Neutrophil (primary cell): ENCODE measurements around the gene SHLD2.
"Not testable (repeated sequence)": the region's sequence is repeated elsewhere in the genome, so short reads cannot be mapped to it uniquely, and the experiment has no call there.

ENCODE experiments used
- H3K27ac ChIP-seq: fragments of 200-600 bp; sonication (generic); 2 replicates; pipeline ENCODE4 v1.5.1; 2016; ENCODE audit warnings: mild to moderate bottlenecking, moderate library complexity
- H3K27me3 ChIP-seq: fragments of 200-600 bp; sonication (generic); 2 replicates; pipeline ENCODE4 v1.6.0; 2016; ENCODE audit warnings: mild to moderate bottlenecking
- H3K36me3 ChIP-seq: fragments of 200-600 bp; sonication (generic); 2 replicates; pipeline ENCODE4 v1.5.1; 2017
- H3K4me1 ChIP-seq, 2 experiments: fragments of 200-600 bp in 1 of 2; sonication (generic) in 1 of 2; 1 replicate in 1 of 2; 2 replicates in 1 of 2; pipeline versions ENCODE4 v1.5.1 to v1.6.1; 2013 to 2016; ENCODE audit warnings: low read depth in 1 of 2, low read length in 1 of 2, mild to moderate bottlenecking in 1 of 2, moderate library complexity in 1 of 2; ENCODE audit not compliant: control insufficient read depth in 1 of 2, insufficient read depth in 1 of 2
- H3K4me3 ChIP-seq, 2 experiments: fragments of 200-600 bp in 1 of 2; sonication (generic) in 1 of 2; 1 replicate in 1 of 2; 2 replicates in 1 of 2; pipeline ENCODE4 v1.5.1; 2013 to 2016; ENCODE audit warnings: low read depth in 1 of 2, low read length in 1 of 2, mild to moderate bottlenecking in 1 of 2, moderate library complexity in 1 of 2
- H3K9me3 ChIP-seq: fragments of 200-600 bp; sonication (generic); 2 replicates; pipeline ENCODE4 v1.5.1; 2016

SHLD2 gene

GRCh38 chr10:87200924-87201323, 105.9 kb downstream of the SHLD2 start:
- H3K27ac ChIP-seq, H3K4me3 ChIP-seq, H3K36me3 ChIP-seq, H3K9me3 ChIP-seq: not testable (repeated sequence)
- Histone ChIP-seq H3K27me3 (peaks cover 37% of the 10 kb centered on the region), H3K4me1 (peaks cover 4 to 10% of the 10 kb centered on the region in 2 experiments)

- H3K4me1 ChIP-seq = peaks cover 4 to 10% of the 10 kb centered on the region in 2 experiments
- H3K36me3 ChIP-seq, H3K4me3 ChIP-seq, H3K9me3 ChIP-seq, H3K27ac ChIP-seq: not testable (repeated sequence)
- peaks cover 55% of the 10 kb centered on the region for H3K27me3 ChIP-seq
These were observed 109.8 kb downstream of the SHLD2 start for GRCh38 chr10:87204801-87205200.

GRCh38 chr10:87206922-87207321, 111.9 kb downstream of the SHLD2 start:
- peaks cover 4 to 10% of the 10 kb centered on the region in 2 experiments for H3K4me1 ChIP-seq
- peaks cover 66% of the 10 kb centered on the region for H3K27me3 ChIP-seq
- not testable (repeated sequence) for H3K4me3 ChIP-seq, H3K27ac ChIP-seq, H3K36me3 ChIP-seq, H3K9me3 ChIP-seq

DNA sequence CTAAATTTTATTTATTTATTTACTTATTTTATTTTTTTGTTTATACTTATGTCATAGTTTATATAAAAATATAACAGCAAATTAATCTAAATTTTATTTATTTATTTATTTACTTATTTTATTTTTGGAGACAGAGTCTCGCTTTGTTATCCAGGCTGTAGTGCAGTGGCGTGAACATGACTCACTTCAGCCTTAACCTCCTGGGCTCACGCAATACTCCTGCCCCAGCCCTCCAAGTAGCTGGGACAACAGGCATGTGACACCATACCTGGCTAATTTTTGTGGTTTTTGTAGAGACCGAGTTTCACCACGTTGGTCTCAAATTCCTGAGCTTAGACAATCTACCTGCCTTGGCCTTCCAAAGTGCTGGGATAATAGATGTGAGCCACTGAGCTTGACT, 115.3 kb downstream of the SHLD2 start:
- H3K4me1 ChIP-seq, H3K27ac ChIP-seq, H3K9me3 ChIP-seq, H3K36me3 ChIP-seq, H3K4me3 ChIP-seq: not testable (repeated sequence)
- peaks cover 52% of the 10 kb centered on the region for H3K27me3 ChIP-seq

DNA sequence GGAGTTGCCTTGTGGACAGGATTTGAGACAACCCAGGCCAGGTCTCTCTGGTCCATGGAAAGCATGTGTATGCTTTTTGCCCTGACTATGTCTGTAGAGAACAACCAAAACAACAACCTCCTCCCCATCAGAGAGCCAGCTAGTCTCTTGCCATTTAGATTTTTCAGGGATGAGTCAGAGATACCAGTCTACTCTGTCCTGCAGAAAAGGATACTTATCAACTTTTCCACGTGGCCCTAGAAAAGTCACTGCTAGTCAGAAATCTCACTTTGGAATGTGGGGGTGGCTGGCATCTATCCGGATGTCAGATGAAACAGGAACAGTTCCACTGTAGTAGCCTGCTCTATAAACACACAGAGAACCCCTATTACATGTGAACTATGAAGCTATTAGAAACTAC, 116.8 kb downstream of the SHLD2 start:
- H3K4me1 ChIP-seq, H3K9me3 ChIP-seq, H3K36me3 ChIP-seq, H3K4me3 ChIP-seq, H3K27ac ChIP-seq: not testable (repeated sequence)
- peaks cover 57% of the 10 kb centered on the region for H3K27me3 ChIP-seq

DNA sequence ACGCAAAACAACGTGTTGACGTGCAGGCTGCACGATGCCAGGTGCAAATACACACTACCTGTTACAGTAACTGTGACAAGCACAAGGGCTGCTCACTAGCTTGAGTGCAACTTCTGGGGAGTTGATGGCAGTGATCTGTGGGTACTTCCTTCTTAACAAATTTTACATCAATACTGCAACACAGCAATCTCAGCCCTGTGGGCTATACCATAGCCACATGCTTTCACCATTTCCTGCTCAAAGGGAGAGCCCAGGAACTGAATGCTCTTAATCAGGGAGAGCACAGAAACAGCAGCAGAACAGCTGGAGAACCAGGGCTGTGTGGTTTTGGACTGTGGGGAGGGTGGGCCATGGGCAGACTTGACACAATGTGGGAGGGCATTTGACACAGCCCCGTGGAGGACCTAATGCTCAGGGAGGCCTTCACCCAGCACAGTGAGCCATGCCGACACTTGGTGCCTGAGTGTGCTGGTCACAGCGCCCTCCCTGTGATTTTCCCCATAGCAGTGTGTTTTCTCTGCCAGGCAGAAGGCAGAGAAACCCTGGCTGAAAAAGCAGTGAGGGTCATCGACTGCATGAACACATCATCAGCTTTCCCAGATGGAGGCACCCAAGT, 118.3 kb downstream of the SHLD2 start:
- not testable (repeated sequence) for H3K27ac ChIP-seq, H3K4me3 ChIP-seq, H3K4me1 ChIP-seq, H3K9me3 ChIP-seq, H3K36me3 ChIP-seq
- peaks cover 50% of the 10 kb centered on the region for H3K27me3 ChIP-seq

DNA sequence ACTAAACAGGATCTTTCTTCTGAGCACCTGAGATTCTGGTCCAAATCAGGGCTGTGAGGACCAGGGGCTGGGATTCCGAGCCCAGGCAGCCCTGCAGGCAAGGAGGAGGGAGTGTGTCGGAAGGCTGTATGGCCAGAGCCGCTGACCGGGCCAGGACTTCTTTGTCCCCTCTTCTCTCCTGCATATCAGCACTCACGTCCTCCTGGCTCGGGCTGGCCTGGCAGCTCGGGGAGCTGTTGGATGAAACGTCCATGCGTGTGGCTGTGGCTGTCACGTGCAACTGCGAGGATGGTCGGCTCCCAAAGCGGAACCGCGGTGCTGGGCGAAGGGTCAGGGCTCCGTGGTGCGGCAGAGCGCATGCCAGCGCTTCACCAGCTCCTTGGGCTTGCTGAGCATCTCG, 118.8 kb downstream of the SHLD2 start:
- H3K4me3 ChIP-seq, H3K27ac ChIP-seq, H3K9me3 ChIP-seq, H3K4me1 ChIP-seq, H3K36me3 ChIP-seq: not testable (repeated sequence)
- peaks cover 47% of the 10 kb centered on the region for H3K27me3 ChIP-seq

DNA sequence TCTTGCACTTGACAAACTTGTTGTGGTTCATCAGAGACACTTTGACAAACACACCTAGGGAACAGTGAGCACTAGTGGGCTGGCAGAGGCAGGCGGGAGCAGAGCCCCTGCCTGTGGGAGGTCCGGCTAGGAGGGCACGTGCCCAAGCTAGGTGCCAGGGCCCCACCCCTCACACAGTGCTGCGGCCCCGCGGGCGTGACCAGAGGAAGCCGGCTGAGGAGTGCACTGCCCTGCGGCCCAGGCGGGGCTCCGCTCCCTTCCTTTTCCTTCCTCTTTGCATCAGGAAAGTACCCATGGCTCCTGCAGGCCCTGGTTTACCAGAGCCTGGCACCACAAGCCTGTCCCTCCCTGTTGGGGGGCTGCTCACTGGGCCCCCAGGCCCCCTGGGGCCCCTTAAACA, 121.1 kb downstream of the SHLD2 start:
- H3K4me1 ChIP-seq, H3K27ac ChIP-seq, H3K9me3 ChIP-seq, H3K4me3 ChIP-seq, H3K36me3 ChIP-seq: not testable (repeated sequence)
- peaks cover 42% of the 10 kb centered on the region for H3K27me3 ChIP-seq

DNA sequence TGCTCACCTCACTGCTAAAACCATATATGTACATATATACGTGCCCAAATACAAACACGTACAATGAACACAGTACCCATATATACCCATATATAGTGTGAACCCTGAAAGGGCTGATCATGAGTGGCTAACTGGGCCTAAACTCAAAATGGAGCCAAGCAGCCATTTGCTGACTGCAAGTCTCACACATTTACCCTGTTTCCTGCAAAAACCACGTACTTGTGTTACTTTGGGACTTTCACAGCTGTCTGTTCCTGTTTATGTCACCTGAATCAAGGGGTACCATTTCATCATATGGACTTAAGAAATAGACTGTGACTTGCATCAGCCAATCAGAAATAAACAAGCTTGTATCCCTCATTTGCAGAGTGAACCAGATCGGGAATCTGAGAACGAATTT, 124.4 kb downstream of the SHLD2 start:
- H3K27ac ChIP-seq, H3K9me3 ChIP-seq, H3K4me3 ChIP-seq, H3K36me3 ChIP-seq, H3K4me1 ChIP-seq: not testable (repeated sequence)
- peaks cover 25% of the 10 kb centered on the region for H3K27me3 ChIP-seq

- not testable (repeated sequence) for H3K36me3 ChIP-seq, H3K27me3 ChIP-seq, H3K4me3 ChIP-seq, H3K9me3 ChIP-seq, H3K27ac ChIP-seq, H3K4me1 ChIP-seq
These were observed 127.8 kb downstream of the SHLD2 start for GRCh38 chr10:87222789-87223188.

DNA sequence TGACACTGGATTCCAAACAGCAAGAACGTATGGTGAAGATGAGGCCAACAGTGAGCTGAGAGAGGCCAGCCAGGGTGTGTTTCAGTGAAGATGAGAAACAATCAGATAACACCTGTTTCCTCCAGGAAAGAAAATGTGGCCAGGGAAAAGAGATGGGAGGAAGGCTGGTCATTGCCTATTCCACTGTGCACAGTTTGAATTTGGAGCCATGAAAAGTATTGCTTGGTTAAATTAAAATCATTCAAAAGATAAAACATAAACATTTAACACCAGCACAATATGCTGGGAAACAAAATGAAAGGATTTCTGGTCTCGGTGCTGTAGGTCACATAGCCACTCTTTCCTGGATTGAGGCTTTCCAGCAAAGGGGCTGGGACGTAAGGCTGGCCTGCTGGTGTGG, 130.1 kb downstream of the SHLD2 start, which contains the start of gene NUTM2A:
Gene NUTM2A, plus strand, starts transcription at position 301 of the 400 bp plus-strand sequence. CDS start 383 bp downstream, outside the sequence.
- H3K36me3 ChIP-seq, H3K27ac ChIP-seq, H3K27me3 ChIP-seq: not testable (repeated sequence)

DNA sequence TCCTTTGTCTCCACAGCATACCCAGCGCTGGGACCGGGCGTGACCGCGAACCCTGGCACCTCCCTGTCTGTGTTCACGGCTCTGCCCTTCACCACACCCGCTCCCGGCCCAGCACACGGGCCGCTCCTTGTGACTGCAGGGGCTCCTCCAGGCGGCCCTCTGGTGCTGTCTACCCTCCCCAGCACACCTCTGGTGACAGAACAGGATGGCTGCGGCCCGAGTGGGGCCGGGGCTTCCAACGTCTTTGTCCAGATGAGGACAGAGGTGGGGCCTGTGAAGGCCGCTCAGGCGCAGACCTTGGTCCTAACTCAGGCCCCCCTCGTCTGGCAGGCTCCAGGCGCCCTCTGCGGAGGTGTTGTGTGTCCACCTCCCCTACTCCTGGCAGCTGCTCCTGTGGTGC, 133.2 kb downstream of the SHLD2 start:
- not testable (repeated sequence) for H3K4me1 ChIP-seq, H3K27me3 ChIP-seq, H3K36me3 ChIP-seq, H3K27ac ChIP-seq, H3K9me3 ChIP-seq, H3K4me3 ChIP-seq

More for the DNA sequence above, 130.1 kb downstream of the SHLD2 start, which contains the start of gene NUTM2A:
- H3K4me3 ChIP-seq, H3K4me1 ChIP-seq, H3K9me3 ChIP-seq: not testable (repeated sequence)

- not testable (repeated sequence) for H3K27me3 ChIP-seq, H3K4me1 ChIP-seq, H3K36me3 ChIP-seq, H3K27ac ChIP-seq, H3K4me3 ChIP-seq, H3K9me3 ChIP-seq
These were observed 134.2 kb downstream of the SHLD2 start for GRCh38 chr10:87229211-87229610.

- H3K4me3 ChIP-seq, H3K27me3 ChIP-seq, H3K27ac ChIP-seq, H3K36me3 ChIP-seq, H3K9me3 ChIP-seq, H3K4me1 ChIP-seq: not testable (repeated sequence)
These were observed 139.8 kb downstream of the SHLD2 start for GRCh38 chr10:87234854-87235253.
